Measurements from ENCODE around the gene GRAMD1A.
A peak's percentile ranks its signal among the peaks of the same experiment; 100 is the strongest.

Gene GRAMD1A

GRCh38 chr19:35055715-35056179, 55.6 kb downstream of the GRAMD1A start:
- no peak for DNase-seq (ENCODE audit: low spot score)

DNA sequence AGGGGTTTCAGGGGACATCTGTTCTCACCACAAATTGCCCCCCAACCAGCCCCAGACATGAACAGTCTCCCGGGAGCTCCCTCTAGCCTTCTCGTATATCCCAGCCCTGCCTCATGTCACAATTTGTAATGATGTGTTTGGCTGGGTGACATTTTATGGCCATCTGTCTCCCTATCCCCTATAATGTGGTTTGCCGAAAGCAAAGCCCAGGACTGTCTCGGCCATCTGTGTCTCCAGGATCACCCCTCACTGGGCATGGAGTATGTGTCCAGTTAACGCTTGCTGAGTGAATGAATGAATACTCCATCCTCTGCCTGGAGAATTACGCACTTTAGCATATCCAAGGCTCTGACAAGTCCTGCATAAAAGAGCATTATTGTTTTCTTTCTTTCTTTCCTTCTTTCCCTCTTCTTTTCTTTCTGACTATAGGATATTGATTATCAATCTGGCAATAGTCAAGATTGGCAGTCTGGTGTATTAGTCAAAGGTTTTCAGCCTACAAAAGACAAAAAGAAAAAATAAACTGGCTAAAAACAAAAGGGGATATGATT, 56.5 kb downstream of the GRAMD1A start:
- no peak for DNase-seq (ENCODE audit: low spot score)

GRCh38 chr19:35058370-35058769, 58.2 kb downstream of the GRAMD1A start:
- DNase-seq (ENCODE audit: low spot score), result no peak

DNA sequence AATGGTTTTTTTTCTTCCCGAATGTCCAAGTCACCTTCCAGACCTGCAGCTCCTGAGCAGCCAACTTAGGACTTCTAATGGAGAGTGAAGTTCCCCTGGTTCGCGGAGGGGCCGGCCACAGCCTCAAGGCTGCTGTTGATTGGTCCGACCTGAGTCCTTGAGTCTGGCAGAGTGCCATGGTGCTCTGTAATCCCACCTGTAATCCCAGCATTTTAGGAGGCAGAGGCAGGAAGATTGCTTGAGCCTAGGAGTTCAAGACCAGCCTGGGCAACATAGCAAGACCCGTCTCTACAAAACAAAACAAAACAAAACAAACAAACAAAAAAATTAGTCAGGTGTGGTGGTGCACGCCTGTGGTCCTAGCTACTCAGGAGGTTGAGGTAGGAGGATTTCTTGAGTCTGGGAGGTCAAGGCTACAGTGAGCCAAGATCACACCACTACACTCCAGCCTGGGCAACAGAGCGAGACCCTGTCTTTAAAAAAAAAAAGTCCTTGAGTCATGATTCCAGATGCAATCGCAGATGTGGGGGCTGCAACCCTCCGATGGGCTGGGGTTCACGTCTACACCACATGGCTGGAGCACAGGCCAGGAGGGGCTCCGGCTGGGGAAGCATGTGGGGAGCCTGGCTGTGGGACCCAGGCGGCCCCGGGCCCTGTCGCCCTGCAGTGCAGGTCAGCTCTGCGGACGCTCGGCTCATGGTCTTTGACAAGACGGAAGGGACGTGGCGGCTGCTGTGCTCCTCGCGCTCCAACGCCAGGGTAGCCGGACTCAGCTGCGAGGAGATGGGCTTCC, 59.1 kb downstream of the GRAMD1A start:
- no peak for DNase-seq (ENCODE audit: low spot score)

DNA sequence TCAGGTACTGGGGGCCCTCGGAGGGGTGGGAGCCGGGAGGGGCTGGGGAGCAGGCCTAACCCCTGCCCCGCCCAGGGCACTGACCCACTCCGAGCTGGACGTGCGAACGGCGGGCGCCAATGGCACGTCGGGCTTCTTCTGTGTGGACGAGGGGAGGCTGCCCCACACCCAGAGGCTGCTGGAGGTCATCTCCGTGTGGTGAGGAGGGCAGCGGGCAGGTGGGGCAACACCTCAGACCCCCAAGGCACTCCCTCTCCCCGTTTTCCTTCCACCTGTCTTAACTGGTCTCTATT, 59.6 kb downstream of the GRAMD1A start:
- DNase-seq (ENCODE audit: low spot score), result no peak

DNA sequence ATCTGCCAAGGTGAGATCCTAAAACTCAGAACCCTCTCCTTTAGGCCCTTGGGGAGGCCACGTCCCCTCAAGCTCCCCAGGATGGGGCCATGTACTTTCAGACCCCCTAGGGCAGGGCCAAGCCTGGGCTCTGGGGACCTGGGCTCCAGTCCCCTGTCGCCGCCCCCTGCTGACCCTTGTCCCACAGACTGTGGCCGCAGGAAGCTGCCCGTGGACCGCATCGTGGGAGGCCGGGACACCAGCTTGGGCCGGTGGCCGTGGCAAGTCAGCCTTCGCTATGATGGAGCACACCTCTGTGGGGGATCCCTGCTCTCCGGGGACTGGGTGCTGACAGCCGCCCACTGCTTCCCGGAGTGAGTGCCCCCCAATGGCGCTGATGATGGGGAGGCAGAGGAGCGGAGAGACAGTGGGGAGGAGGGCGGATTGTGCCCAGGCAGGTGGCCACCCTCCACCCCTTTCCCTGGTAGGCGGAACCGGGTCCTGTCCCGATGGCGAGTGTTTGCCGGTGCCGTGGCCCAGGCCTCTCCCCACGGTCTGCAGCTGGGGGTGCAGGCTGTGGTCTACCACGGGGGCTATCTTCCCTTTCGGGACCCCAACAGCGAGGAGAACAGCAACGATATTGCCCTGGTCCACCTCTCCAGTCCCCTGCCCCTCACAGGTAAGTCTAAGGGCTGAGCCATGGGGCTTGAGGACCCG, 60.2 kb downstream of the GRAMD1A start:
- DNase-seq (ENCODE audit: low spot score), result no peak

DNA sequence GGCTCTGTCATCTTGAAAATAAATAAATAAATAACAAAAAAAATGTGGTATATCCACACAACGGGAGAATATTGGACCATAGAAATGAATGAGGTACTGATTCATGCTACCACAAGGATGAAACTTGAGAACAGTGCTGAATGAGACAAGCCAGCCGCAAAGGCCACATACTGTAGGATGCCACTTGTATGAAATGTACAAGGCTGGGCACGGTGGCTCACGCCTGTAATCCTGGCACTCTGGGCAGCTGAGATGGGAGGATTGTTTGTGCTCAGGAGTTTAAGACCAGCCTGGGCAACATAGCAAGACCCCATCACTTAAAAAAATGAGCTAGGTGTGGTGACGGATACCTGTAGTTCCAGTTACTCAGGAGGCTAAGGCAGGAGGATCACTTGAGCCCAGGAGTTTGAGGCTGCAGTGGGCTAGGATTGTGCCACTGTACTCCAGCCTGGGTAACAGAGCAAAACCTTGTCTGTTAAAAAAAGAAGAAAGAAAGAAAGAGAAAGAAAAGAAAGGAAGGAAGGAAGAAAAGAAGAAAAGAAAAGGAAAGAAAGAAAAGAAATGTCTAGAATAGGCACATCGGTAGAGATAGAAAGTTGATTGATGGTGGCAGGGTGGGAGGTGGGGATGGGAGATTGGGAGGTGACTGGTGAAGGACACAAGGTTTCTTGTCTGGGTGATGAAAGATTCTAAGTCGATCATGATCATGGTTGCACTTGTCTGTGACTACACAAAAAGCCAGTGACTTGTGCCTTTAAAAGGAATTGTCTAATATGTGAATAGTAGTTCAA, 61.7 kb downstream of the GRAMD1A start:
- no peak for DNase-seq (ENCODE audit: low spot score)

DNA sequence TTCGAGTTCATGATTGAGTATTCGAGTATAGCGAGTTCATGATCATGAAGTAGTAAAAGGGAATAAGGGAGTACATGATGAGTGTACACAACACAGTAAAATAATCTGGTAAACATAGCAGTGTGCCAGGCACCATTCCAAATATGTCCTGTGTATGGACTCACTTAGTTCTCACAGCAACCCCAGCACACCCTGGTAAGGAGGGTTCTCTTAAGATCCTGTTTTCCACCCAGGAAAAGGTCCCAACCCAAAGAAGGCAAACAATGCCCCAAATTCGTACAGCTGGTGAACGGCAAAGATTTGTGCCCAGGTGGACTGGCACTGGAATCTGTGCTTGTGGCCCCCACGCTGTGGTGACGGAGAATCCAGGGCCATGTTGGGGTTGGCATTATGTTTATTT, 62.8 kb downstream of the GRAMD1A start:
- DNase-seq (ENCODE audit: low spot score), result no peak

- DNase-seq (ENCODE audit: low spot score), result no peak
Measured at GRCh38 chr19:35063940-35064818, 64.1 kb downstream of the GRAMD1A start.

DNA sequence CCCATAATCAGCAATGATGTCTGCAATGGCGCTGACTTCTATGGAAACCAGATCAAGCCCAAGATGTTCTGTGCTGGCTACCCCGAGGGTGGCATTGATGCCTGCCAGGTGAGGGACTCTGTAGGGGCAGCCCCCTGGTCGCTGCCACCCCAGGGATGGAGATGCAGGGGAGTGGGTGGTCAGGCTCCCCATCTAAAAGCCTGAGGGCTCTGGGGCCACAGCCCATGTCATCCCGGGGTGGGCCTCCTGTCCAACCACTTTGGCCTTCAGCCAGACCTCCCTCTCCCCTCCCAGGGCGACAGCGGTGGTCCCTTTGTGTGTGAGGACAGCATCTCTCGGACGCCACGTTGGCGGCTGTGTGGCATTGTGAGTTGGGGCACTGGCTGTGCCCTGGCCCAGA, 65.5 kb downstream of the GRAMD1A start:
- no peak for DNase-seq (ENCODE audit: low spot score)

DNA sequence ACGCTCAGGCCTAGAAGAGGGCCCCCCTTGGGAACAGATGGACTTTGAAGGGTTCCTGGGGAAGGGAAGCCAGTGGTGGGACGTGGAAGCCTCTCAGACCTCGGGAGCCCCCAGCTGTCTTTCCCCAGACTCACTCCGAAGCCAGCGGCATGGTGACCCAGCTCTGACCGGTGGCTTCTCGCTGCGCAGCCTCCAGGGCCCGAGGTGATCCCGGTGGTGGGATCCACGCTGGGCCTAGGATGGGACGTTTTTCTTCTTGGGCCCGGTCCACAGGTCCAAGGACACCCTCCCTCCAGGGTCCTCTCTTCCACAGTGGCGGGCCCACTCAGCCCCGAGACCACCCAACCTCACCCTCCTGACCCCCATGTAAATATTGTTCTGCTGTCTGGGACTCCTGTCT, 66.0 kb downstream of the GRAMD1A start:
- no peak for DNase-seq (ENCODE audit: low spot score)

- peak; percentile 87 for DNase-seq (ENCODE audit: low spot score)
Measured at GRCh38 chr19:35066691-35067563, 66.8 kb downstream of the GRAMD1A start.

- DNase-seq (ENCODE audit: low spot score), result no peak
Measured at GRCh38 chr19:35068941-35069634, 69.0 kb downstream of the GRAMD1A start.

DNA sequence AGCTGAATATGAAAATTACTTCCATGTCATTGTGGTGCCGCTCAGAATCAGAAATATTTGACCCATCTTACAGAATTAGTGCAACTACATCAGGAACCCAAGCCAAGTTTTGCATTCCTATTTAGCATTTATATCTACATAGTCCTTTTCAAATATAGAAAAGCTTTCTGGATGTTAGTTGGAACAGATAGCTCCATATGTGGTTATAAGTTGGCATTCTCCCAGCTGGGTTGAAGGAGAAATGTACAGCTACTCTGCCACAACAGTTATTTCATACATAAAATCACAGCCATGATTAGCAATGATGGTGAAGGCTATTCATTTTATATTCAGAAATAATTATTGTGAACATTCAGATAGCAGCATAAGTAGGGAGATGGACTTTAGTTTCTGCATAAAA, 69.6 kb downstream of the GRAMD1A start:
- no peak for DNase-seq (ENCODE audit: low spot score)

DNA sequence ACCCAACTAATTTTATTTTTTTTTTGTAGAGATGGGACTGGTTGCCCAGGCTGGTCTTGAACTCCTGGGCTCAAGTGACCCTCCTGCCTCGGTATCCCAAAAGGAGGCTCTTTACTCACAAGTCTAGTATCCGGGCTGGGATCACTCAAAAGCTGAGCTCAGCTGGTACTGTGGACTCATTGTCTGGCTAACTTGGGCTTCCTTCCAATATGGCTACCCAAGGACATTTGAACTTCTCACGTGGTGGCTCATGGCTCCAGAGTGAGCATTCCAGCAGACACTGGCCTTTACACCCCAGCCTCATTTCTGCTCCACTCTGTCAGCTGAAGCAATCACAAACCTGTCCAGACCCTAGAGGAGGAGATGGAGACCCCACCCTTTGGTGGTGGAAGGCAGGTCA, 70.3 kb downstream of the GRAMD1A start:
- DNase-seq (ENCODE audit: low spot score), result no peak

GRCh38 chr19:35073516-35073915, 73.4 kb downstream of the GRAMD1A start:
- DNase-seq (ENCODE audit: low spot score), result no peak

- DNase-seq (ENCODE audit: low spot score), result no peak
Measured at GRCh38 chr19:35073941-35074340, 73.8 kb downstream of the GRAMD1A start.

GRCh38 chr19:35074426-35075201, 74.5 kb downstream of the GRAMD1A start:
- no peak for DNase-seq (ENCODE audit: low spot score)

Data from globus pallidus (tissue), 1 donor.